22Rv1 (cell line): Measurements from ENCODE around the gene JARID2.

ENCODE experiments used
- ZFX ChIP-seq: fragments of 450-650 bp; IDR thresholded peaks from 2 replicates; pipeline ENCODE4 v1.6.1; 2017; ENCODE audit warnings: antibody characterized with exemption, borderline replicate concordance
- TF ChIP-seq, protein P1 (sequence below): fragments of 450-650 bp; IDR thresholded peaks from 2 replicates; pipeline ENCODE4 v1.5.1; 2017; ENCODE audit warnings: mild to moderate bottlenecking

DNA sequence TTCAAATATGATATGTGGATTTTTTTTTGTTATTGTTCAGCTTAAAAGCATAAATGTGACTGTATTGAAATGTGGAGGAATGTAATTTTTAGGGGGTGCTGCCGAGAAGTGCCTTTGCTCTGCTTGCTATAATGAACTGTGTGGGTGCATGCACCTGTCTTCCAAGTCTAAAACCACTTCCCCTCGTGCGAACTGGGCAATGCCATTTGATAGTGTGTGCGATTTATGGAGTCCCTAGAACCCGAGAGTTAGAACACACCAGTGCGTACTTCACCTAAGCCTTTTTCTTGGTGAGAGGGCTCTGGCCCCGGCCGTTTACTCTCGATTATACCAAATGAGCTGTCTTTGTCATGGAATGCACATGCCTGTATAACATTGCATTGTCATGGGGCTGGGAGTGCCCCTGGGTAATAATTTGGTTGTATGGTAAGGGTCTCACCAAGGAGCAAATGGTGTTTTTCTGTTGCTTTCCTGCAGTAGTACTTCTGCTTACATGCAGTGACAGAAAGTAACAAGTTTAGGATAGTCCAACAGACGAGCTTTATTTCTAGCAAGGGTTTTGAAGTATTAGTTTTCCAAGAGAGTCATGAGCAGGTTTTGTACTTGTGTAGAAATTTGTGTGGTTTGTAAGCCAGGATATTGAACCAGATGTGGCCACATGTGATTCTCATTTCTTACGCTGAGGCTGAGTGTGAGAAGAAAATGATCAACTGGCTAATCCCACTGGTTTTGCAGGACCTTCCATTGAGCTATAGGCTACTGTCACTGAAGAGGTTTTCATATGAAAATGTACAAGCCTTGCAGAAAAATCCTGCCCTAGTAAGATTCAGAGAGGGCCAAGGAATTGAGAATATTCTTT, 244.6 kb downstream of the JARID2 start:
- TF ChIP-seq, protein P1, sequence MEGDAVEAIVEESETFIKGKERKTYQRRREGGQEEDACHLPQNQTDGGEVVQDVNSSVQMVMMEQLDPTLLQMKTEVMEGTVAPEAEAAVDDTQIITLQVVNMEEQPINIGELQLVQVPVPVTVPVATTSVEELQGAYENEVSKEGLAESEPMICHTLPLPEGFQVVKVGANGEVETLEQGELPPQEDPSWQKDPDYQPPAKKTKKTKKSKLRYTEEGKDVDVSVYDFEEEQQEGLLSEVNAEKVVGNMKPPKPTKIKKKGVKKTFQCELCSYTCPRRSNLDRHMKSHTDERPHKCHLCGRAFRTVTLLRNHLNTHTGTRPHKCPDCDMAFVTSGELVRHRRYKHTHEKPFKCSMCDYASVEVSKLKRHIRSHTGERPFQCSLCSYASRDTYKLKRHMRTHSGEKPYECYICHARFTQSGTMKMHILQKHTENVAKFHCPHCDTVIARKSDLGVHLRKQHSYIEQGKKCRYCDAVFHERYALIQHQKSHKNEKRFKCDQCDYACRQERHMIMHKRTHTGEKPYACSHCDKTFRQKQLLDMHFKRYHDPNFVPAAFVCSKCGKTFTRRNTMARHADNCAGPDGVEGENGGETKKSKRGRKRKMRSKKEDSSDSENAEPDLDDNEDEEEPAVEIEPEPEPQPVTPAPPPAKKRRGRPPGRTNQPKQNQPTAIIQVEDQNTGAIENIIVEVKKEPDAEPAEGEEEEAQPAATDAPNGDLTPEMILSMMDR, result no peak
- no peak for TF ChIP-seq ZFX
